Brain microvascular endothelial cell (primary cell): ENCODE results near the gene XXYLT1.

Experiments
- DNase-seq: peaks from one replicate; pipeline ENCODE4 v3.0.0-alpha.2; 2020
- H3K27ac ChIP-seq: fragments of 250-450 bp; sonication (Bioruptor Pico); 2 replicates; pipeline ENCODE4 v1.5.1; 2020; ENCODE audit warnings: mild to moderate bottlenecking, moderate library complexity
- H3K27me3 ChIP-seq: fragments of 250-450 bp; sonication (Bioruptor Pico); replicated peaks from 2 replicates; pipeline ENCODE4 v1.5.1; 2020; ENCODE audit warnings: mild to moderate bottlenecking
- H3K36me3 ChIP-seq: fragments of 250-450 bp; sonication (Bioruptor Pico); replicated peaks from 2 replicates; pipeline ENCODE4 v1.5.1; 2020; ENCODE audit warnings: mild to moderate bottlenecking
- H3K4me3 ChIP-seq: 2 replicates; pipeline ENCODE4 v1.5.1; 2011; ENCODE audit warnings: low read depth, mild to moderate bottlenecking, control low read depth, low read length, moderate library complexity
- CTCF ChIP-seq: IDR thresholded peaks from 2 replicates; pipeline ENCODE4 v1.5.1; 2011; ENCODE audit warnings: low read depth, mild to moderate bottlenecking, moderate library complexity, low read length, control low read depth, inconsistent platforms; ENCODE audit errors: missing control alignments
- in situ Hi-C: cut with HindIII; loops from 2 replicates; pipeline ENCODE4 v1.10.0; 2017; ENCODE audit warnings: low sequenced_read_pairs, low pct_ligation_motif_present

XXYLT1 gene

GRCh38 chr3:195048059-195048905, 222.7 kb downstream of the XXYLT1 start:
- no peak for DNase-seq
- H3K4me3 ChIP-seq, result no peak overlapping the region
- in situ Hi-C loops, result no loop called here
- H3K27me3 ChIP-seq, result peaks cover 12% of the 10 kb centered on the region
- no peak for TF ChIP-seq CTCF
- H3K27ac ChIP-seq, result no peak overlapping the region
- no peaks in the 10 kb centered on the region for H3K36me3 ChIP-seq

- H3K27ac ChIP-seq, result no peak overlapping the region
- no peak overlapping the region for H3K4me3 ChIP-seq
- DNase-seq, result no peak
- in situ Hi-C loops, result no loop called here
- H3K36me3 ChIP-seq, result no peaks in the 10 kb centered on the region
- H3K27me3 ChIP-seq, result peaks cover 12% of the 10 kb centered on the region
- no peak for TF ChIP-seq CTCF
Measured at GRCh38 chr3:195047536-195047935, 223.4 kb downstream of the XXYLT1 start.

GRCh38 chr3:195046441-195046840, 224.5 kb downstream of the XXYLT1 start:
- TF ChIP-seq CTCF, result no peak
- no peak overlapping the region for H3K4me3 ChIP-seq
- no peak overlapping the region for H3K27ac ChIP-seq
- H3K36me3 ChIP-seq, result no peaks in the 10 kb centered on the region
- no peak for DNase-seq
- in situ Hi-C loops, result no loop called here
- peaks cover 7% of the 10 kb centered on the region for H3K27me3 ChIP-seq

- in situ Hi-C loops, result no loop called here
- DNase-seq, result no peak
- TF ChIP-seq CTCF, result no peak
Measured at GRCh38 chr3:195045481-195046210, 225.3 kb downstream of the XXYLT1 start.

GRCh38 chr3:195044411-195044810, 226.5 kb downstream of the XXYLT1 start:
- H3K4me3 ChIP-seq, result no peak overlapping the region
- in situ Hi-C loops, result no loop called here
- TF ChIP-seq CTCF, result no peak
- H3K36me3 ChIP-seq, result no peaks in the 10 kb centered on the region
- no peak for DNase-seq
- peaks cover 3% of the 10 kb centered on the region for H3K27me3 ChIP-seq
- H3K27ac ChIP-seq, result no peak overlapping the region

More at GRCh38 chr3:195045481-195046210, 225.3 kb downstream of the XXYLT1 start:
- no peak overlapping the region for H3K4me3 ChIP-seq
- no peak overlapping the region for H3K27ac ChIP-seq
- H3K27me3 ChIP-seq, result peaks cover 4% of the 10 kb centered on the region
- no peaks in the 10 kb centered on the region for H3K36me3 ChIP-seq
